Esophagus (tissue), 2 donors: Measurements from ENCODE around the gene CSTB. TPM values are rescaled to one million over a fixed set of nuclear protein-coding genes. Genes with fewer than 3 reads are reported as not detected.

Source experiments
- H3K27ac ChIP-seq, 2 donors: one replicate each; pipeline ENCODE4 v1.5.1; 2013; ENCODE audit warnings: low read depth in 2 of 2, mild to moderate bottlenecking in 2 of 2, inconsistent platforms in 1 of 2, low read length in 1 of 2, moderate library complexity in 1 of 2
- H3K27me3 ChIP-seq, 2 donors: one replicate each; pipeline ENCODE4 v1.6.1; 2013; ENCODE audit warnings: low read length in 2 of 2, control low read depth in 1 of 2, mild to moderate bottlenecking in 1 of 2; ENCODE audit not compliant: insufficient read depth in 2 of 2, control insufficient read depth in 1 of 2
- H3K36me3 ChIP-seq, 2 donors: one replicate each; pipeline ENCODE4 v1.6.1; 2013; ENCODE audit warnings: low read length in 1 of 2; ENCODE audit not compliant: control insufficient read depth in 2 of 2, insufficient read depth in 2 of 2
- H3K4me1 ChIP-seq, 2 donors: one replicate each; pipeline ENCODE4 v1.6.1; 2013; ENCODE audit warnings: low read length in 1 of 2; ENCODE audit not compliant: control insufficient read depth in 2 of 2, insufficient read depth in 2 of 2
- H3K4me3 ChIP-seq, 2 donors: one replicate each; pipeline ENCODE4 v1.5.1; 2013; ENCODE audit warnings: low read length in 2 of 2, mild to moderate bottlenecking in 2 of 2, low read depth in 1 of 2, moderate library complexity in 1 of 2
- H3K9me3 ChIP-seq, 2 donors: one replicate each; pipeline ENCODE4 v1.6.1; 2013; ENCODE audit warnings: mild to moderate bottlenecking in 2 of 2, low read depth in 1 of 2, low read length in 1 of 2, moderate library complexity in 1 of 2; ENCODE audit not compliant: control insufficient read depth in 2 of 2, insufficient read depth in 1 of 2
- WGBS, 2 donors: extraction: QIAGEN DNeasy Blood & Tissue Kit; methylation state at CpG; one replicate each; pipeline ENCODE4 v1.1.7; 2013; 5-methylcytosine and 5-hydroxymethylcytosine counted together
- polyA plus RNA-seq, 2 donors: library from polyadenylated mRNA; stranded (reverse); fragments of 200-250 nt; gene quantifications; one replicate each; pipeline ENCODE4 v1.2.3, GENCODE V29; 2013
- donor health status: healthy with polysubstance abuse.
- donor health status: Bipolar disorder and iron deficiency.

The CSTB gene
- polyA plus RNA-seq, 2 donors, result 3,514 to 5,149 TPM

GRCh38 chr21:43771199-43771675, 4.9 kb downstream of the CSTB start:
- Histone ChIP-seq H3K27ac (peak overlapping the region; percentile 48 to 65), H3K4me3 (no peak overlapping the region), H3K27me3 (no peaks in the 10 kb centered on the region), H3K9me3 (no peaks in the 10 kb centered on the region), H3K36me3 (peaks cover 14 to 18% of the 10 kb centered on the region in 2 donors), H3K4me1 (peaks cover 3 to 24% of the 10 kb centered on the region in 2 donors)
- WGBS, 2 donors, result 60 to 69% methylated on average over 13 of the region's 13 CpGs

- no peak overlapping the region for H3K4me3 ChIP-seq
- H3K4me1 ChIP-seq, result peaks cover 3 to 24% of the 10 kb centered on the region in 2 donors
- H3K9me3 ChIP-seq, result no peaks in the 10 kb centered on the region
- peaks cover 14 to 18% of the 10 kb centered on the region in 2 donors for H3K36me3 ChIP-seq
- WGBS, 2 donors, result 90 to 92% methylated on average over 21 of the region's 21 CpGs
- H3K27me3 ChIP-seq, result no peaks in the 10 kb centered on the region
- H3K27ac ChIP-seq, result no peak overlapping the region
These were observed 5.9 kb downstream of the CSTB start for GRCh38 chr21:43770066-43770655.

- 90 to 91% methylated on average over 11 of the region's 11 CpGs for WGBS, 2 donors
- Histone ChIP-seq H3K4me3 (no peak overlapping the region), H3K36me3 (peaks cover 14 to 16% of the 10 kb centered on the region in 2 donors), H3K4me1 (peaks cover 3 to 28% of the 10 kb centered on the region in 2 donors), H3K9me3 (no peaks in the 10 kb centered on the region), H3K27me3 (no peaks in the 10 kb centered on the region), H3K27ac (peak overlapping the region in 1 of 2 donors; percentile 6)
These were observed 6.7 kb downstream of the CSTB start for GRCh38 chr21:43769325-43769958.

DNA sequence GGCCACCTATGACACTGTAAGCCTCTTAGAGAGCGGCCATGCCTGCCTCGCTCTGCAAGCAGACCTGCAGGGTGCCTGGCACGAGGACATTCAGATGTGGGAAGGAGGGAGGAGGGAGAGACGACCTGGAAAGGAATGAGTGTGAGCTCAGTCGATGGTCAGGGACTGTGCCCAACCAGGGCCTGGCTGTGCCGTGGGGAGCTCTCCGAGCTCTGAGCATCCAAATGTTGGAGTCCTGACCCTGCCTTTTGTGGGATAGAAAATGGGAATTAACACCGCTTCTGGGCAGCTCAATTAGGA, 7.3 kb downstream of the CSTB start:
- H3K9me3 ChIP-seq, result no peaks in the 10 kb centered on the region
- WGBS, 2 donors, result 69 to 75% methylated on average over 8 of the region's 8 CpGs
- peak overlapping the region in 1 of 2 donors; percentile 89 for H3K27ac ChIP-seq
- H3K36me3 ChIP-seq, result peaks cover 10% of the 10 kb centered on the region in 2 donors
- H3K4me3 ChIP-seq, result no peak overlapping the region
- peaks cover 3 to 29% of the 10 kb centered on the region in 2 donors for H3K4me1 ChIP-seq
- H3K27me3 ChIP-seq, result no peaks in the 10 kb centered on the region

DNA sequence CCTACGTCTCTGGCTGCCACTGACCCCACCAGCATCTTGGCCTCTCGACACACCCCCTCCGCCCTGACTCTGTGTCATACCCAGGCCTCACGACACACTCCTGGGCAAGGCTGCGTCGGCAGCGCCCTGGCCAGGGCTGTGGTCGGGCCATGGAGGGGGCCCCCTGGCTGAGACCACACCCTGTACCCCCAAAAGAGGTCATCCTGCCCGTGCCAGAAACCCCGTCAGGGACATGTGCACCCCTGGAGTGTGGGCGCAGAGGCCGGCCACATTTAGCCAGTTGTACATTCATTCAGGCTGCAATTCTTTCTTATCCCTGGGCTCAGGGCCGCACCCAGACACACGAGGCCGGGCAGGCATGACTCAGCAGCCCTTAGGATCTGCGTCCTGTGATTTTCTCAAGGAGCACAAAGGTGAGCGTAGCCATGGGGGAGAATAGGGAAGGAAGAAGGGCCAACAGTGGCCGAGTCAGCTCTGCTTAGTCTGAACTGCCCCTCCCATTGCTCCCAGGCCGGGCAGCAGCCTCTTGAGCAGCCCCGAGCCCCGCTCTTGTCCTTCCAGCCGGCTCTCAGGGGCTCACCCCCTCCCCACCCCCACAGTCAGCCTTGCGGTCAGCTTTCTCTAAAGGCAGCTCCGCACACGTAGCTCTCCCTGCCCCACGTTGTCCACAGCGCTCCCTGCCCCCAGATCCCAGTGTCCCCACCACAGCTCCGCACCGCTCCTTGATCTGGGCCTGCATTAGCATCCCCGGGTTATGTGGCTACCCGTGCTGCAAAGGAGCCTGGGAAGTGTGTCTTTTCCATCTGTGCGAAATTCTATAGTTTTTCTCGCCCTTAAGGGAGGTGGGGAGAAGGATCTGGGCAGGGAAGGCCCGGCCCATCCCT, 7.9 kb downstream of the CSTB start:
- Histone ChIP-seq H3K4me3 (no peak overlapping the region), H3K36me3 (peaks cover 5% of the 10 kb centered on the region in 2 donors), H3K27me3 (no peaks in the 10 kb centered on the region), H3K9me3 (no peaks in the 10 kb centered on the region), H3K4me1 (peaks cover 3 to 29% of the 10 kb centered on the region in 2 donors), H3K27ac (peak overlapping the region; percentile 87 to 89)
- WGBS, 2 donors, result 50 to 51% methylated on average over 34 of the region's 34 CpGs

- no peaks in the 10 kb centered on the region for H3K27me3 ChIP-seq
- no peaks in the 10 kb centered on the region for H3K9me3 ChIP-seq
- H3K36me3 ChIP-seq, result no peaks in the 10 kb centered on the region
- peak overlapping the region; percentile 87 to 89 for H3K27ac ChIP-seq
- peaks cover 3 to 36% of the 10 kb centered on the region in 2 donors for H3K4me1 ChIP-seq
- no peak overlapping the region for H3K4me3 ChIP-seq
- 79 to 85% methylated on average over 15 of the region's 15 CpGs for WGBS, 2 donors
These were observed 8.6 kb downstream of the CSTB start for GRCh38 chr21:43767498-43767983.

DNA sequence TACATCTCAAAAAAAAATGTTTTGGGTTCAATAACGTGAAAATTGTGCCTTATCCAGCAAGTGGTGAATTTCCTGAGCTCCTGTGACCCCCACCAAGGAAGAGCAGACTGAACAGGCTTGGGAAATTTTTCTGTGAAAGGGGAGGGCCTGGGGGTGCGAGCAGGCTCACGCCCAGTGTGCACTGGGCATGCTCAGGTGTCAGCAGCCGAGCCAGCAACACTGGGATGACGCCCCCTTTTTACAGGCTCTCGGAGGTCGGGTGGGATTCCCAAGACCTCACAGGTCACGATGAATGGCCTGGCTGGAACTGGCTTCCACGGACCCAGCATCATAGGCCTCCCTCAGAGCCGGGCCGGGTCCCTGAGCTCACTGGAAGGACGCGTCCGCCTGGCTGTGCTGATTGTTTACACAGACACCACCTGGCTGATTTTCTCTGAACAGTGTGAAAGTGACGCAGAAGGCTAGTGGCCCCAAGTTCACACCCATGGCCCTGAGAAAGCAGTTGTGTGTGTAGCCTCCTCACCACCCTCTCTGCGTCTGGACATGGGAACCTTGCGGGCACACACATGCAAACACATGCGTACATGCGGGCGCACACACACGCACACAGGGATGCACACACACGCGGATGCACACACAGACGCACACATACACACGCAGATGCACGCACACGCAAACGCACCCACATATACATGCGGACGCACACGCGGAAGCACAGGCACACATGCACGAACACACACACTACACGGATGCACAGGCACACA, 9.2 kb downstream of the CSTB start:
- H3K4me3 ChIP-seq, result no peak overlapping the region
- peaks cover 3 to 39% of the 10 kb centered on the region in 2 donors for H3K4me1 ChIP-seq
- WGBS, 2 donors, result 73 to 79% methylated on average over 32 to 34 of the region's 34 CpGs
- H3K27ac ChIP-seq, result peak overlapping the region in 1 of 2 donors; percentile 89
- no peaks in the 10 kb centered on the region for H3K9me3 ChIP-seq
- H3K36me3 ChIP-seq, result no peaks in the 10 kb centered on the region
- H3K27me3 ChIP-seq, result no peaks in the 10 kb centered on the region

DNA sequence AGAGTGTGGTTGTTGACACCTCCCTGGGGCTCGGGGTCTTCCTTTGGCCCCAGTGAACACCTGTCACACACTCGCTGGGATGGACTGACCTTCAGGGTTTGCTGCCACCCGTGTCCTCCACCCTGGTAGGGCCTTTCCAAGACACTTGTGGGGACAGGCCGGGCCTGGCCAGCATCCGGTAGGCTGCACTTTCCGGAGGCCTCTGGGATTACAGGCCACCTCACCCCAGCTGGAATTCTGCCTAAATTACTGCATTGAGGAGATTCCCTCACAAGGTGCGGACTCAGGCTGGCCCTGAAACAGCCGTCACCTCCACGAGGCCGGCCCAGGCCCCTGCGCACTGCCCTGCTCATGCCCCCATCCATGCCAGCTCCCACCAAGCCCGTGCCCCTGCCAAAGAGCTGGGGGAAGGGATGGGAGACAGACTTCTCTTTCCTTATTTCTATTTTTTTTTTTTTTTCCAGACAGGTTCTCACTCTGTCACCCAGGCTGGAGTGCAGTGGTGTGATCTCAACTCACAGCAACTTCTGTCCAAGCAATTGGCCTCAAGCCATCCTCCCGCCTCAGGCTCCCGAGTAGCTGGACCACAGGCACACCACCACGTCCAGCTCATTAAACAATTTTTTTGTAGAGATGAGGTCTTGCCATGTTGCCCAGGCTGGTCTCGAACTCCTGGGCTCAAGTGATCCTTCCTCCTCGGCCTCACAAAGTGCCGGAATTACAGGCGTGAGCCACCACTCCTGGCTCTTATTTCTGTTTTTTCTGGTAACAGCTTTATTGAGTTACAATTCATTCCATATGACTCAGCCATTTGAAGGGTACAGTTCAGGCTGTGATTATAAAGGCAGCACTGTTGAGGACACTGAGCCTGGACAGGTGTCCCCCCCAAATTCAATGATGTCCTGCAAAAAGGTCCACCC, 11.3 kb downstream of the CSTB start:
- peaks cover 0 to 5% of the 10 kb centered on the region in 2 donors for H3K36me3 ChIP-seq
- no peaks in the 10 kb centered on the region for H3K27me3 ChIP-seq
- H3K27ac ChIP-seq, result peak overlapping the region; percentile 66 to 68
- H3K9me3 ChIP-seq, result no peaks in the 10 kb centered on the region
- H3K4me3 ChIP-seq, result no peak overlapping the region
- WGBS, 2 donors, result 63 to 73% methylated on average over 19 of the region's 19 CpGs
- peaks cover 3 to 35% of the 10 kb centered on the region in 2 donors for H3K4me1 ChIP-seq
